GM12878 (cell line): Measurements from ENCODE around the gene BDNF. TPM values are rescaled to one million over a fixed set of nuclear protein-coding genes. Genes with fewer than 3 reads are reported as not detected.

Source experiments
- ATAC-seq: fragments of 200-7000 bp; cut with Tn5 transposase; 3 replicates; pipeline ENCODE4 v1.9.1; 2020; ENCODE audit warnings: mild to moderate bottlenecking, moderate library complexity
- BruUV-seq: library from RNA; stranded (reverse); fragments of 400-500 nt; replicated peaks from 2 replicates; lab custom pipeline; 2021; lab: Mats Ljungman, UMichigan
- CTCF ChIA-PET: fragments of 300-600 bp; sonication (Branson Sonifier 250); formaldehyde crosslinking; extraction: SDS; loops from one replicate; lab custom pipeline; 2021; ENCODE audit warnings: inconsistent platforms; lab: Yijun Ruan, JAX
- POLR2A ChIA-PET: fragments of 350-600 bp; formaldehyde crosslinking; extraction: SDS; loops from one replicate; lab custom pipeline; 2021; ENCODE audit warnings: inconsistent platforms; lab: Charles Lee
- RAD21 ChIA-PET: fragments of 300-600 bp; sonication (Branson Sonifier 250); formaldehyde crosslinking; loops from one replicate; lab custom pipeline; 2023; ENCODE audit warnings: antibody characterized with exemption; ENCODE audit not compliant: unreplicated experiment; lab: Charles Lee
- SMC1A ChIA-PET: fragments of 300-600 bp; sonication (Branson Sonifier 250); formaldehyde crosslinking; loops from one replicate; lab custom pipeline; 2023; ENCODE audit not compliant: unreplicated experiment, uncharacterized antibody; lab: Charles Lee
- DNase-seq: peaks from one replicate; pipeline ENCODE4 v3.0.0-alpha.2; 2011; ENCODE audit warnings: low read depth, low spot score
- FAIRE-seq: peaks from 3 replicates; lab custom pipeline; 2011; peaks lifted over from hg19 to GRCh38; lab: Jason Lieb, UNC
- H2AFZ ChIP-seq: 2 replicates; pipeline ENCODE4 v1.6.0; 2011; ENCODE audit warnings: low read depth, low read length, control low read depth; ENCODE audit not compliant: control insufficient read depth
- H3K27ac ChIP-seq: 2 replicates; pipeline ENCODE4 v1.5.1; 2011; ENCODE audit warnings: control low read depth; ENCODE audit not compliant: control insufficient read depth, insufficient read depth
- H3K27me3 ChIP-seq, 2 experiments: replicated peaks in 1 of 2; 2 replicates each; pipeline versions ENCODE4 v1.6.0 to v1.6.1; 2011; ENCODE audit warnings: low read length in 1 of 2; ENCODE audit not compliant: control insufficient read depth in 2 of 2, insufficient read depth in 2 of 2
- H3K36me3 ChIP-seq, 2 experiments: 2 replicates each; pipeline ENCODE4 v1.5.1; 2011; ENCODE audit warnings: low read length in 1 of 2; ENCODE audit not compliant: control insufficient read depth in 2 of 2, insufficient read depth in 2 of 2
- H3K4me1 ChIP-seq: 2 replicates; pipeline ENCODE4 v1.6.1; 2011; ENCODE audit warnings: mild to moderate bottlenecking, low read length, moderate library complexity, mixed read lengths; ENCODE audit not compliant: control insufficient read depth, insufficient read depth
- H3K4me2 ChIP-seq: 2 replicates; pipeline ENCODE4 v1.6.0; 2011; ENCODE audit warnings: control low read depth; ENCODE audit not compliant: control insufficient read depth, insufficient read depth
- H3K4me3 ChIP-seq: fragments of 200-600 bp; sonication (generic); 2 replicates; pipeline ENCODE4 v1.5.1; 2016
- H3K79me2 ChIP-seq: 2 replicates; pipeline ENCODE4 v1.6.0; 2011; ENCODE audit warnings: low read length; ENCODE audit not compliant: control insufficient read depth, insufficient read depth
- H3K9ac ChIP-seq: 2 replicates; pipeline ENCODE4 v1.8.0; 2011; ENCODE audit warnings: low read length, control low read depth, mixed read lengths; ENCODE audit not compliant: control insufficient read depth, insufficient read depth
- H3K9me3 ChIP-seq: replicated peaks from 3 replicates; pipeline ENCODE4 v1.5.1; 2011; ENCODE audit warnings: mild to moderate bottlenecking, low read length; ENCODE audit not compliant: control insufficient read depth, insufficient read depth
- H4K20me1 ChIP-seq: 2 replicates; pipeline ENCODE4 v1.6.0; 2011; ENCODE audit not compliant: control insufficient read depth, insufficient read depth
- CBX5 ChIP-seq: sonication (generic); IDR thresholded peaks from 2 replicates; pipeline ENCODE4 v1.6.1; 2016; ENCODE audit warnings: low read depth, moderate library complexity, mild to moderate bottlenecking, inconsistent platforms
- E4F1 ChIP-seq: fragments of 450-650 bp; IDR thresholded peaks from 2 replicates; pipeline ENCODE4 v1.6.1; 2018; ENCODE audit warnings: borderline replicate concordance, mild to moderate bottlenecking; ENCODE audit not compliant: partially characterized antibody
- HDAC6 ChIP-seq: fragments of 200-600 bp; sonication (generic); IDR thresholded peaks from one replicate; pipeline ENCODE4 v1.8.0; 2017; ENCODE audit warnings: antibody characterized with exemption; ENCODE audit not compliant: unreplicated experiment
- IRF4 ChIP-seq: IDR thresholded peaks from 2 replicates; pipeline ENCODE4 v1.6.1; 2011; ENCODE audit warnings: low read depth, low read length
- JUNB ChIP-seq: IDR thresholded peaks from 2 replicates; pipeline ENCODE4 v1.6.1; 2016; ENCODE audit warnings: antibody characterized with exemption, mild to moderate bottlenecking
- KDM1A ChIP-seq: fragments of 200-600 bp; sonication (generic); IDR thresholded peaks from 2 replicates; pipeline ENCODE4 v1.6.1; 2016; ENCODE audit warnings: borderline replicate concordance
- NBN ChIP-seq: fragments of 450-650 bp; IDR thresholded peaks from 2 replicates; pipeline ENCODE4 v1.6.1; 2016
- ZBTB33 ChIP-seq: fragments of 450-650 bp; IDR thresholded peaks from 2 replicates; pipeline ENCODE4 v1.6.1; 2017; ENCODE audit warnings: mild to moderate bottlenecking
- ZNF622 ChIP-seq: fragments of 450-650 bp; IDR thresholded peaks from 2 replicates; pipeline ENCODE4 v1.6.1; 2017; ENCODE audit warnings: mild to moderate bottlenecking, inconsistent platforms
- WGBS: methylation state at CpG from one replicate; pipeline ENCODE4 v1.1.6; 2016; ENCODE audit warnings: low lambda C conversion rate; ENCODE audit not compliant: insufficient replicate concordance, insufficient coverage; ENCODE audit errors: missing lambda C conversion rate; 5-methylcytosine and 5-hydroxymethylcytosine counted together
- in situ Hi-C: fragments of 300-500 bp; cut with MboI; formaldehyde crosslinking; loops from 9 replicates; pipeline ENCODE4 v1.14.3; 2018; ENCODE audit warnings: mixed read lengths
- intact Hi-C: fragments of 100-400 bp; cut with micrococcal nuclease; formaldehyde crosslinking; loops from one replicate; pipeline ENCODE4 v1.14.2; 2022; ENCODE audit not compliant: unreplicated experiment
- polyA plus RNA-seq, 11 experiments: library from polyadenylated mRNA; depleted of rRNA in 4 of 11; unstranded in 6 of 11; stranded (reverse) in 5 of 11; fragments of >200 nt; fragmentation: Nextera tagmentation in 4 of 11; fragmentation: Illumina TruSeq in 1 of 11; extraction: Ambion mirVana in 4 of 11; extraction: Trizol in 1 of 11; gene quantifications; 1 replicate in 1 of 11; 2 replicates in 10 of 11; pipeline versions ENCODE4 v1.2.1 to v1.2.3, GENCODE V29; 2011 to 2016; ENCODE audit warnings: inconsistent platforms in 2 of 11, missing spikeins in 2 of 11, low read depth in 1 of 11
- total RNA-seq, 4 experiments: library from RNA; depleted of rRNA in 3 of 4; stranded (reverse); fragments of >200 nt in 3 of 4; fragmentation: Illumina TruSeq in 1 of 4; extraction: Trizol in 1 of 4; gene quantifications; 2 replicates each; pipeline versions ENCODE4 v1.2.1 to v1.2.3, GENCODE V29; 2013 to 2021

Gene BDNF
- total and polyA plus RNA-seq, 10 of the 15 experiments (the other 5 are each of a cell fraction or from before 2014, with no cell fraction given): 0.02 to 0.24 (median 0.06) TPM; not detected in 2

- H3K9me3 ChIP-seq: no peaks in the 10 kb centered on the region
- no peaks in the 10 kb centered on the region for H3K79me2 ChIP-seq
- ChIA-PET CTCF (no interaction called here), POLR2A (no interaction called here), RAD21 (no interaction called here), SMC1A (no interaction called here)
- ATAC-seq (no peak), DNase-seq (no peak), FAIRE-seq (no peak)
- intact Hi-C loops: no loop called here
- 24% methylated on average over 4 of the region's 4 CpGs for WGBS
- H2AFZ ChIP-seq: no peak overlapping the region
- BruUV-seq: no TSS peak
- no peaks in the 10 kb centered on the region for H4K20me1 ChIP-seq
- no peak overlapping the region for H3K4me3 ChIP-seq
- TF ChIP-seq HDAC6 (no peak), JUNB (no peak)
- in situ Hi-C loops: no loop called here
- no peaks in the 10 kb centered on the region for H3K27me3 ChIP-seq
- H3K9ac ChIP-seq: no peak overlapping the region
- H3K36me3 ChIP-seq: no peaks in the 10 kb centered on the region
- no peak overlapping the region for H3K27ac ChIP-seq
- no peak overlapping the region for H3K4me2 ChIP-seq
- no peaks in the 10 kb centered on the region for H3K4me1 ChIP-seq
Measured at GRCh38 chr11:27621405-27622161, 78.7 kb downstream of the BDNF start.

- H3K27me3 ChIP-seq: no peaks in the 10 kb centered on the region
- no peaks in the 10 kb centered on the region for H4K20me1 ChIP-seq
- no peak overlapping the region for H3K4me3 ChIP-seq
- no peak overlapping the region for H3K4me2 ChIP-seq
- no peak overlapping the region for H3K9ac ChIP-seq
- intact Hi-C loops: no loop called here
- 0% methylated on average over 2 of the region's 2 CpGs for WGBS
- H3K9me3 ChIP-seq: no peaks in the 10 kb centered on the region
- DNase-seq (no peak), ATAC-seq (no peak), FAIRE-seq (no peak)
- H3K79me2 ChIP-seq: no peaks in the 10 kb centered on the region
- ChIA-PET RAD21 (interaction anchor here (0.6 kb wide), 1 partner anchor 372 kb away, joined by 4 read pairs; no protein-coding TSS in a partner anchor), CTCF (no interaction called here), SMC1A (no interaction called here), POLR2A (no interaction called here)
- BruUV-seq: no TSS peak
- H3K4me1 ChIP-seq: no peaks in the 10 kb centered on the region
- H3K36me3 ChIP-seq: no peaks in the 10 kb centered on the region
- in situ Hi-C loops: no loop called here
- no peak overlapping the region for H3K27ac ChIP-seq
- no peak overlapping the region for H2AFZ ChIP-seq
- TF ChIP-seq CBX5 (no peak), KDM1A (no peak), ZNF622 (no peak), NBN (no peak), IRF4 (no peak), ZBTB33 (no peak), E4F1 (no peak)
Measured at GRCh38 chr11:27619763-27620335, 80.4 kb downstream of the BDNF start.
